OCI-LY7 (cell line): ENCODE results near the gene SRGAP1. TPM values are rescaled to one million over a fixed set of nuclear protein-coding genes. Genes with fewer than 3 reads are reported as not detected.

Experiments used
- BruUV-seq: library from RNA; stranded (reverse); fragments of 400-500 nt; replicated peaks from 2 replicates; lab custom pipeline; 2021; lab: Mats Ljungman, UMichigan
- CTCF ChIA-PET: fragments of 300-600 bp; sonication (Branson Sonifier 250); formaldehyde crosslinking; loops from one replicate; lab custom pipeline; 2022; ENCODE audit warnings: antibody characterized with exemption; ENCODE audit not compliant: unreplicated experiment; lab: Charles Lee
- POLR2A ChIA-PET: fragments of 300-600 bp; sonication (Branson Sonifier 250); formaldehyde crosslinking; loops from one replicate; lab custom pipeline; 2022; ENCODE audit warnings: antibody characterized with exemption; lab: Charles Lee
- DNase-seq: peaks from one replicate; pipeline ENCODE4 v3.0.0-alpha.2; 2015; ENCODE audit warnings: low spot score
- H2AFZ ChIP-seq: fragments of 200-600 bp; sonication (generic), shearing (Covaris generic); 2 replicates; pipeline ENCODE4 v1.6.1; 2014; ENCODE audit warnings: mild to moderate bottlenecking, antibody characterized with exemption, low read length, moderate library complexity
- H3K27ac ChIP-seq: fragments of 200-600 bp; sonication (generic); 2 replicates; pipeline ENCODE4 v1.5.1; 2014; ENCODE audit warnings: mixed run types, low read depth, mild to moderate bottlenecking, moderate library complexity, low read length, inconsistent platforms; ENCODE audit not compliant: poor library complexity, severe bottlenecking
- H3K36me3 ChIP-seq: fragments of 200-600 bp; sonication (generic); 2 replicates; pipeline ENCODE4 v1.6.1; 2014; ENCODE audit warnings: mild to moderate bottlenecking, antibody characterized with exemption, low read length, moderate library complexity, mixed read lengths; ENCODE audit not compliant: insufficient read depth
- H3K4me1 ChIP-seq: fragments of 200-600 bp; sonication (generic); 2 replicates; pipeline ENCODE4 v1.5.1; 2014; ENCODE audit warnings: mild to moderate bottlenecking, low read length; ENCODE audit not compliant: insufficient read depth, poor library complexity, severe bottlenecking
- H3K4me2 ChIP-seq: fragments of 200-600 bp; sonication (generic); 2 replicates; pipeline ENCODE4 v1.6.1; 2014; ENCODE audit warnings: mild to moderate bottlenecking, low read length
- H3K4me3 ChIP-seq: fragments of 200-600 bp; sonication (generic); 2 replicates; pipeline ENCODE4 v1.5.1; 2014; ENCODE audit warnings: mild to moderate bottlenecking, low read depth, low read length; ENCODE audit not compliant: poor library complexity, severe bottlenecking
- H3K79me2 ChIP-seq: fragments of 200-600 bp; sonication (generic); 2 replicates; pipeline ENCODE4 v1.6.1; 2016; ENCODE audit warnings: low read depth, mild to moderate bottlenecking, low read length, moderate library complexity, mixed read lengths; ENCODE audit not compliant: insufficient read depth
- H3K9me2 ChIP-seq: fragments of 200-600 bp; sonication (generic); 2 replicates; pipeline ENCODE4 v1.6.1; 2016; ENCODE audit warnings: mild to moderate bottlenecking, low read length, mixed read lengths; ENCODE audit not compliant: insufficient read depth
- H3K9me3 ChIP-seq: fragments of 200-600 bp; sonication (generic); 2 replicates; pipeline ENCODE4 v1.6.1; 2014; ENCODE audit warnings: mild to moderate bottlenecking, mixed run types, low read length, mixed read lengths
- H4K20me1 ChIP-seq: fragments of 200-600 bp; sonication (generic); 2 replicates; pipeline ENCODE4 v1.6.1; 2014; ENCODE audit warnings: mild to moderate bottlenecking, antibody characterized with exemption, low read length, moderate library complexity, mixed read lengths; ENCODE audit not compliant: insufficient read depth
- EZH2phosphoT487 ChIP-seq: fragments of 200-600 bp; sonication (generic); IDR thresholded peaks from 2 replicates; pipeline ENCODE4 v1.6.1; 2018; ENCODE audit warnings: low read depth, borderline replicate concordance, mild to moderate bottlenecking, mixed run types, antibody characterized with exemption, low read length, moderate library complexity, mixed read lengths
- intact Hi-C: fragments of 100-400 bp; cut with micrococcal nuclease; formaldehyde crosslinking; loops from one replicate; pipeline ENCODE4 v1.10.0; 2022; ENCODE audit not compliant: unreplicated experiment
- total RNA-seq, 2 experiments: library from RNA; depleted of rRNA in 1 of 2; stranded (reverse); fragments of >200 nt in 1 of 2; shearing (Covaris generic) in 1 of 2; gene quantifications; 2 replicates each; pipeline ENCODE4 v1.2.3, GENCODE V29; 2014 to 2022
- TF ChIP-seq, protein P1 (sequence below): fragments of 200-600 bp; sonication (generic); conservative IDR thresholded peaks from 2 replicates; pipeline ENCODE4 v1.5.1; 2014; ENCODE audit warnings: mild to moderate bottlenecking, antibody characterized with exemption, low read length, moderate library complexity, mixed read lengths

SRGAP1 gene
- total RNA-seq, 2 experiments from 2014 or later: 0.06 TPM; not detected in 1

DNA sequence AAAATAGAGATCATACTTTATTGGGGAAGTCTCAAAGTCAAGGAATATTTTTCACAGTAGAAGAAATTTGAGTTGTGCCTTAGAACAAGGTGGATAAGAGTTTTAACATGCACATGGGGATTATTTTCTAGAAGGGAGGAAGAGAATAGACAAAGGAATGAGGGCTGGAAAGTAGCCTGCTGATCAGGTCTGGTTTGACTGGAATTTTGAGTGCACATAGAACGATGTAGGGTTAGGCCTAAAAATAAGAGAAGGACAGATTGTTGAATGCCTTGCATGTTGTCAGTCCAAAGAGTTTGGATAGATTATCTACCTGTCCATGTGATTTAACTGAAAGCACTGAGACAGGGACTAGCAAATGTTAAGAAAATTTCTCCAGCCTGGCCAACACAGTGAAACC lies 87.2 kb downstream of the SRGAP1 start:
- H2AFZ ChIP-seq: no peak overlapping the region
- no peaks in the 10 kb centered on the region for H4K20me1 ChIP-seq
- ChIA-PET CTCF (no interaction called here), POLR2A (no interaction called here)
- no peak overlapping the region for H3K27ac ChIP-seq
- H3K79me2 ChIP-seq: no peaks in the 10 kb centered on the region
- no peaks in the 10 kb centered on the region for H3K4me1 ChIP-seq
- no peak overlapping the region for H3K4me3 ChIP-seq
- BruUV-seq: no TSS peak
- intact Hi-C loops: no loop called here
- DNase-seq: no peak
- H3K36me3 ChIP-seq: no peaks in the 10 kb centered on the region
- H3K9me2 ChIP-seq: no peaks in the 10 kb centered on the region
- TF ChIP-seq EZH2phosphoT487: no peak
- TF ChIP-seq, protein P1, sequence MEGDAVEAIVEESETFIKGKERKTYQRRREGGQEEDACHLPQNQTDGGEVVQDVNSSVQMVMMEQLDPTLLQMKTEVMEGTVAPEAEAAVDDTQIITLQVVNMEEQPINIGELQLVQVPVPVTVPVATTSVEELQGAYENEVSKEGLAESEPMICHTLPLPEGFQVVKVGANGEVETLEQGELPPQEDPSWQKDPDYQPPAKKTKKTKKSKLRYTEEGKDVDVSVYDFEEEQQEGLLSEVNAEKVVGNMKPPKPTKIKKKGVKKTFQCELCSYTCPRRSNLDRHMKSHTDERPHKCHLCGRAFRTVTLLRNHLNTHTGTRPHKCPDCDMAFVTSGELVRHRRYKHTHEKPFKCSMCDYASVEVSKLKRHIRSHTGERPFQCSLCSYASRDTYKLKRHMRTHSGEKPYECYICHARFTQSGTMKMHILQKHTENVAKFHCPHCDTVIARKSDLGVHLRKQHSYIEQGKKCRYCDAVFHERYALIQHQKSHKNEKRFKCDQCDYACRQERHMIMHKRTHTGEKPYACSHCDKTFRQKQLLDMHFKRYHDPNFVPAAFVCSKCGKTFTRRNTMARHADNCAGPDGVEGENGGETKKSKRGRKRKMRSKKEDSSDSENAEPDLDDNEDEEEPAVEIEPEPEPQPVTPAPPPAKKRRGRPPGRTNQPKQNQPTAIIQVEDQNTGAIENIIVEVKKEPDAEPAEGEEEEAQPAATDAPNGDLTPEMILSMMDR: no peak
- no peaks in the 10 kb centered on the region for H3K9me3 ChIP-seq
- H3K4me2 ChIP-seq: no peak overlapping the region

DNA sequence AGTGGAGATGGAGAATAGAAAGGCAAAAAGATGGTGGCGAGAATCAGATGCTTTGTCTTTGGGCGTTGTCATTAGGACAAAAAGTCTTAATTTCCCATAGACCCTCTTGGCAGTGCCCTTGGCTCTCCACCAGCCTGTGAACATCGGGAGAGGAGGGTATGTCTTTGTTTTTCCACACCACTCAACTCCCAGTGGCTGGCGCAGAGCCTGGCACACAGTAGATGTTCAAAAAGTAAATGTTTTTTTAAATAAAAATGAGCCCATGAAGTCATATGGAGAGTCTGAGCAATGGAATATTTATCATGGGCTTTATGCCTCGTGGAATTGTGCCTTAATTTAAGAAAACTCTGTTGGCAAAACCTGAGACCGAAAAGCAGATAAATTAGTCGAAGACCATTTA lies 90.4 kb downstream of the SRGAP1 start:
- Histone ChIP-seq H3K4me3 (no peak overlapping the region), H3K36me3 (no peaks in the 10 kb centered on the region), H3K4me1 (no peaks in the 10 kb centered on the region), H4K20me1 (no peaks in the 10 kb centered on the region), H3K9me3 (no peaks in the 10 kb centered on the region), H2AFZ (no peak overlapping the region), H3K27ac (no peak overlapping the region), H3K79me2 (no peaks in the 10 kb centered on the region), H3K4me2 (no peak overlapping the region), H3K9me2 (no peaks in the 10 kb centered on the region)
- POLR2A ChIA-PET: no interaction called here
- CTCF ChIA-PET: no interaction called here
- no TSS peak for BruUV-seq
- no peak for DNase-seq
- intact Hi-C loops: no loop called here
- TF ChIP-seq, protein P1: no peak
- TF ChIP-seq EZH2phosphoT487: no peak

DNA sequence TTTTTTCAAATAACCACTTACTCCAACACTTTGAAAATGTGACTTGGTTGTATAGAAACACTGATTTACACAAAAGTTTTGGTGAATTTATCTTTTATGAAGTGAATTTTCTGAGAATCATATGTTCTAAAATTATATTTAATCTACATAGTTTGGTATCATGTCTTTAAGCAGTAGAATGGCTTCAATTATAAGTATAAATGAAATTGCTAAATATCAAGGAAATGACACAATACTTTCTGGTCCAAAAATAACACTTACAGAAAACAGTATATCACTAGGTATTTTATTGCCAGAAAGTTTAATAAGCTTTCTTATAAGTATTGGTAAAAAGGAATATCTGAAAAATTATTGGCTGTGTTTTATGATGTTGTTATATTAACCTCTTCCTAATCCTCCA lies 90.9 kb downstream of the SRGAP1 start:
- DNase-seq: no peak
- no peaks in the 10 kb centered on the region for H3K9me2 ChIP-seq
- no peak overlapping the region for H2AFZ ChIP-seq
- H3K4me1 ChIP-seq: no peaks in the 10 kb centered on the region
- no peaks in the 10 kb centered on the region for H3K9me3 ChIP-seq
- H3K27ac ChIP-seq: no peak overlapping the region
- TF ChIP-seq, protein P1: no peak
- no peak for TF ChIP-seq EZH2phosphoT487
- intact Hi-C loops: no loop called here
- H3K79me2 ChIP-seq: no peaks in the 10 kb centered on the region
- POLR2A ChIA-PET: no interaction called here
- H3K4me2 ChIP-seq: no peak overlapping the region
- BruUV-seq: no TSS peak
- H3K4me3 ChIP-seq: no peak overlapping the region
- no peaks in the 10 kb centered on the region for H3K36me3 ChIP-seq
- H4K20me1 ChIP-seq: no peaks in the 10 kb centered on the region
- CTCF ChIA-PET: no interaction called here
